IMR-90 (cell line): ENCODE measurements around the gene SLC25A3. TPM values are rescaled to one million over a fixed set of nuclear protein-coding genes. Genes with fewer than 3 reads are reported as not detected.
A peak's percentile ranks its signal among the peaks of the same experiment; 100 is the strongest.

Source experiments
- ATAC-seq: fragments of 200-7000 bp; cut with Tn5 transposase; 2 replicates; pipeline ENCODE4 v1.9.1; 2020; ENCODE audit warnings: low read depth, mild to moderate bottlenecking, moderate library complexity
- BruUV-seq: library from RNA; stranded (reverse); fragments of 400-500 nt; replicated peaks from 2 replicates; lab custom pipeline; 2021; lab: Mats Ljungman, UMichigan
- CTCF ChIA-PET: fragments of 300-600 bp; formaldehyde crosslinking; extraction: SDS; loops from one replicate; lab custom pipeline; 2021; ENCODE audit warnings: antibody characterized with exemption; lab: Yijun Ruan, JAX
- POLR2A ChIA-PET: fragments of 300-600 bp; sonication (Branson Sonifier 250); formaldehyde crosslinking; loops from one replicate; lab custom pipeline; 2022; ENCODE audit warnings: antibody characterized with exemption; ENCODE audit not compliant: unreplicated experiment; lab: Charles Lee
- DNase-seq: peaks from one replicate; pipeline ENCODE4 v3.0.0; 2013
- H2AFZ ChIP-seq: replicated peaks from 2 replicates; pipeline ENCODE3; 2013; ENCODE audit warnings: low read length, mild to moderate bottlenecking; ENCODE audit not compliant: poor library complexity
- H2AK5ac ChIP-seq: 2 replicates; pipeline ENCODE4 v1.6.1; 2013; ENCODE audit warnings: low read depth, low read length, inconsistent platforms
- H2AK9ac ChIP-seq: replicated peaks from 2 replicates; pipeline ENCODE3; 2013; ENCODE audit warnings: mild to moderate bottlenecking, low read depth, low read length, moderate library complexity; ENCODE audit not compliant: poor library complexity
- H2BK120ac ChIP-seq: 2 replicates; pipeline ENCODE4 v1.6.1; 2013; ENCODE audit warnings: low read depth, low read length, inconsistent platforms
- H2BK15ac ChIP-seq: 3 replicates; pipeline ENCODE4 v1.6.1; 2013; ENCODE audit warnings: low read depth, low read length, inconsistent platforms
- H2BK20ac ChIP-seq: 2 replicates; pipeline ENCODE4 v1.6.1; 2013; ENCODE audit warnings: low read depth, mild to moderate bottlenecking, inconsistent platforms, low read length, moderate library complexity
- H2BK5ac ChIP-seq: 2 replicates; pipeline ENCODE4 v1.6.1; 2013; ENCODE audit warnings: mild to moderate bottlenecking, low read depth, low read length, inconsistent platforms; ENCODE audit not compliant: poor library complexity, severe bottlenecking
- H3K14ac ChIP-seq: replicated peaks from 2 replicates; pipeline ENCODE4 v1.6.1; 2013; ENCODE audit warnings: low read depth, low read length, inconsistent platforms
- H3K18ac ChIP-seq: 2 replicates; pipeline ENCODE4 v1.6.1; 2013; ENCODE audit warnings: low read depth, low read length, control low read depth
- H3K23ac ChIP-seq: 2 replicates; pipeline ENCODE4 v1.6.1; 2013; ENCODE audit warnings: low read depth, low read length, inconsistent platforms
- H3K27ac ChIP-seq: 2 replicates; pipeline ENCODE4 v1.5.1; 2013; ENCODE audit warnings: mild to moderate bottlenecking, control low read depth, low read length; ENCODE audit not compliant: insufficient read depth
- H3K27me3 ChIP-seq: 2 replicates; pipeline ENCODE4 v1.6.1; 2013; ENCODE audit warnings: low read length; ENCODE audit not compliant: control insufficient read depth, insufficient read depth
- H3K36me3 ChIP-seq: 2 replicates; pipeline ENCODE4 v1.6.1; 2013; ENCODE audit warnings: low read length, mixed read lengths; ENCODE audit not compliant: control insufficient read depth, insufficient read depth
- H3K4ac ChIP-seq: 2 replicates; pipeline ENCODE4 v1.6.1; 2013; ENCODE audit warnings: low read depth, low read length, inconsistent platforms
- H3K4me1 ChIP-seq: 2 replicates; pipeline ENCODE4 v1.6.1; 2013; ENCODE audit warnings: low read length, mixed read lengths; ENCODE audit not compliant: control insufficient read depth, insufficient read depth
- H3K4me2 ChIP-seq: 2 replicates; pipeline ENCODE4 v1.6.1; 2013; ENCODE audit warnings: low read depth, mild to moderate bottlenecking, control low read depth, low read length, moderate library complexity
- H3K4me3 ChIP-seq: 2 replicates; pipeline ENCODE4 v1.5.1; 2013; ENCODE audit warnings: low read depth, mild to moderate bottlenecking, control low read depth, low read length, moderate library complexity; ENCODE audit not compliant: insufficient read depth
- H3K56ac ChIP-seq: 2 replicates; pipeline ENCODE4 v1.6.1; 2013; ENCODE audit warnings: low read length, inconsistent platforms; ENCODE audit not compliant: insufficient read depth; ENCODE audit errors: extremely low read depth
- H3K79me1 ChIP-seq, 2 experiments: 2 replicates each; pipeline ENCODE4 v1.6.1; 2013; ENCODE audit warnings: low read length in 2 of 2, inconsistent platforms in 1 of 2, low read depth in 1 of 2
- H3K9ac ChIP-seq: 2 replicates; pipeline ENCODE4 v1.6.1; 2013; ENCODE audit warnings: low read depth, low read length, control low read depth
- H3K9me1 ChIP-seq: 2 replicates; pipeline ENCODE4 v1.6.1; 2013; ENCODE audit warnings: low read length, inconsistent platforms; ENCODE audit not compliant: insufficient read depth
- H3K9me3 ChIP-seq: 2 replicates; pipeline ENCODE4 v1.6.1; 2013; ENCODE audit warnings: low read length; ENCODE audit not compliant: control insufficient read depth, insufficient read depth
- H4K20me1 ChIP-seq: 2 replicates; pipeline ENCODE4 v1.6.1; 2013; ENCODE audit warnings: low read length, inconsistent platforms; ENCODE audit not compliant: insufficient read depth
- H4K5ac ChIP-seq: 2 replicates; pipeline ENCODE4 v1.6.1; 2013; ENCODE audit warnings: mild to moderate bottlenecking, low read depth, low read length, control low read depth
- H4K8ac ChIP-seq, 2 experiments: 2 replicates each; pipeline ENCODE4 v1.6.1; 2013; ENCODE audit warnings: low read depth in 2 of 2, low read length in 2 of 2, control low read depth in 1 of 2, inconsistent platforms in 1 of 2
- H4K91ac ChIP-seq: 2 replicates; pipeline ENCODE4 v1.6.1; 2013; ENCODE audit warnings: low read depth, low read length, inconsistent platforms; ENCODE audit not compliant: insufficient read depth
- BHLHE40 ChIP-seq: fragments of 150-350 bp; IDR thresholded peaks from 2 replicates; pipeline ENCODE4 v1.6.1; 2016; ENCODE audit warnings: mild to moderate bottlenecking, low read depth, low read length
- CEBPB ChIP-seq: IDR thresholded peaks from 2 replicates; pipeline ENCODE4 v1.6.1; 2012; ENCODE audit warnings: low read depth, low read length, improper control_type of control experiment
- MAZ ChIP-seq: IDR thresholded peaks from 2 replicates; pipeline ENCODE4 v1.6.1; 2012; ENCODE audit warnings: low read depth, mild to moderate bottlenecking, low read length, improper control_type of control experiment, moderate library complexity, borderline replicate concordance
- NFE2L2 ChIP-seq: fragments of 150-350 bp; IDR thresholded peaks from 2 replicates; pipeline ENCODE4 v1.6.1; 2016; ENCODE audit warnings: low read depth, mild to moderate bottlenecking, low read length
- POLR2A ChIP-seq: IDR thresholded peaks from 2 replicates; pipeline ENCODE4 v1.6.1; 2012; ENCODE audit warnings: mild to moderate bottlenecking, low read depth, low read length
- RFX5 ChIP-seq: IDR thresholded peaks from 2 replicates; pipeline ENCODE4 v1.8.0; 2012; ENCODE audit warnings: low read depth, mild to moderate bottlenecking, low read length, moderate library complexity
- SMC3 ChIP-seq: fragments of 150-350 bp; IDR thresholded peaks from 2 replicates; pipeline ENCODE4 v1.6.1; 2016; ENCODE audit warnings: low read depth, mild to moderate bottlenecking, antibody characterized with exemption, low read length, moderate library complexity
- USF2 ChIP-seq: fragments of 150-350 bp; IDR thresholded peaks from 2 replicates; pipeline ENCODE4 v1.6.1; 2017; ENCODE audit warnings: mild to moderate bottlenecking, antibody characterized with exemption, low read length, low read depth
- dilution Hi-C: fragments of 300-500 bp; cut with HindIII; formaldehyde crosslinking; loops from one replicate; pipeline ENCODE4 v1.14.3; 2018; ENCODE audit warnings: low sequenced_read_pairs; ENCODE audit not compliant: unreplicated experiment
- in situ Hi-C: fragments of 300-500 bp; cut with MboI; formaldehyde crosslinking; loops from 3 replicates; pipeline ENCODE4 v1.14.3; 2019; ENCODE audit warnings: low sequenced_read_pairs, inconsistent platforms, mixed read lengths
- intact Hi-C: fragments of 100-400 bp; cut with micrococcal nuclease; formaldehyde crosslinking; loops from 2 replicates; pipeline ENCODE4 v1.10.0; 2022
- polyA plus RNA-seq, 3 experiments: library from polyadenylated mRNA; depleted of rRNA; stranded (reverse); fragments of >200 nt; gene quantifications; 2 replicates each; pipeline ENCODE4 v1.2.3, GENCODE V29; 2012; ENCODE audit warnings: low replicate concordance in 1 of 3
- total RNA-seq: library from RNA; depleted of rRNA; stranded (reverse); fragments of >200 nt; gene quantifications from 2 replicates; pipeline ENCODE4 v1.2.3, GENCODE V29; 2012

Gene SLC25A3
- total and polyA plus RNA-seq, 2 of the 4 experiments (the other 2 are of a cell fraction), result 657 to 861 TPM

GRCh38 chr12:98593351-98594049 lies at the start of gene SLC25A3 (continued):
- TF ChIP-seq USF2 (0 out of 2 replicates have a peak, but pooled peaks have one; percentile 37), NFE2L2 (no peak), BHLHE40 (peak; percentile 50; the same call in 1 of the 2 replicates), SMC3 (no peak), RFX5 (no peak)

GRCh38 chr12:98543701-98544100 lies 49.8 kb upstream of the SLC25A3 start:
- Histone ChIP-seq H2AK5ac (no peak overlapping the region), H3K4me2 (no peak overlapping the region), H2BK5ac (no peak overlapping the region), H3K4me3 (no peak overlapping the region), H3K23ac (no peak overlapping the region), H3K56ac (no peak overlapping the region), H3K18ac (no peak overlapping the region), H2AK9ac (no peak overlapping the region), H3K4ac (no peak overlapping the region), H4K91ac (no peak overlapping the region), H2BK120ac (no peak overlapping the region), H3K27ac (no peak overlapping the region), H3K14ac (no peak overlapping the region), H4K20me1 (no peaks in the 10 kb centered on the region), H3K9me3 (no peaks in the 10 kb centered on the region), H3K9ac (no peak overlapping the region), H2AFZ (no peak overlapping the region), H2BK15ac (no peak overlapping the region), H3K4me1 (no peaks in the 10 kb centered on the region), H2BK20ac (no peak overlapping the region), H3K27me3 (no peaks in the 10 kb centered on the region), H3K36me3 (peaks cover 6% of the 10 kb centered on the region), H4K8ac (no peak overlapping the region), H3K9me1 (no peaks in the 10 kb centered on the region), H4K5ac (no peak overlapping the region), H3K79me1 (peaks cover 9 to 14% of the 10 kb centered on the region in 2 experiments; a peak in 3 of 4 replicates)
- ChIA-PET POLR2A (no interaction called here), CTCF (interaction anchor here (1.1 kb wide), 1 partner anchor 11 kb away, joined by 5 read pairs; no protein-coding TSS in a partner anchor)
- intact Hi-C loops, result no loop called here
- dilution Hi-C loops, result no loop called here
- TF ChIP-seq BHLHE40 (no peak), MAZ (no peak), POLR2A (no peak), CEBPB (no peak)
- no TSS peak for BruUV-seq
- peak; percentile 7 for DNase-seq
- no peak for ATAC-seq
- in situ Hi-C loops, result no loop called here
